ENCODE results near the gene LGR6.

GRCh38 chr1:202244841-202245261, 51.3 kb downstream of the LGR6 start:
- no peak for TF ChIP-seq CTCF (IDR thresholded peaks at IDR 0.05; ENCODE audit: control extremely low read depth in 1 of 3, insufficient read depth in 1 of 3, low read depth in 1 of 3, low read length in 3 of 3)
- TF ChIP-seq ATF2 (IDR thresholded peaks at IDR 0.05; ENCODE audit: low read length) = no peak
- TF ChIP-seq CEBPB (IDR thresholded peaks at IDR 0.05; ENCODE audit: low read depth, low read length) = no peak
- TF ChIP-seq KDM1A (IDR thresholded peaks at IDR 0.05; ENCODE audit: borderline replicate concordance, low read length) = no peak
- no peak for TF ChIP-seq TAF1 (IDR thresholded peaks at IDR 0.05; ENCODE audit: low read depth, low read length)
- TF ChIP-seq CBX5 (IDR thresholded peaks at IDR 0.05; ENCODE audit: low read depth, low read length) = no peak
- no peak for TF ChIP-seq JUN (IDR thresholded peaks at IDR 0.05; ENCODE audit: low read depth, low read length)
- TF ChIP-seq EZH2 (IDR thresholded peaks at IDR 0.05; ENCODE audit: low read depth, low read length, severe bottlenecking) = no peak
- TF ChIP-seq POLR2AphosphoS5 (IDR thresholded peaks at IDR 0.05; ENCODE audit: low read depth, low read length) = no peak
- no peak for TF ChIP-seq SUZ12 (IDR thresholded peaks at IDR 0.05; ENCODE audit: low read length)
- no peak for TF ChIP-seq E2F6 (IDR thresholded peaks at IDR 0.05)
- no peak for TF ChIP-seq RFX5 (IDR thresholded peaks at IDR 0.05; ENCODE audit: borderline replicate concordance, low read depth, low read length)
- no peak for TF ChIP-seq SP1 (IDR thresholded peaks at IDR 0.05; ENCODE audit: low read depth, low read length)
